SIG-M5 (cell line): ENCODE results near the gene SMIM8.

Source experiments
- DNase-seq: peaks from one replicate; lab custom pipeline; 2025; lab: John Stamatoyannopoulos, UW

The SMIM8 gene

GRCh38 chr6:87391334-87391733, 68.9 kb downstream of the SMIM8 start:
- no peak for DNase-seq
